Smooth muscle cell (in vitro differentiated cells): ENCODE results near the gene ABCA13. TPM values are rescaled to one million over a fixed set of nuclear protein-coding genes. Genes with fewer than 3 reads are reported as not detected.

ENCODE experiments used
- DNase-seq: peaks from one replicate; lab custom pipeline; 2025; ENCODE audit not compliant: unreplicated experiment; lab: John Stamatoyannopoulos, UW
- H2AFZ ChIP-seq: fragments of 200-600 bp; sonication (generic); 2 replicates; pipeline ENCODE4 v1.6.0; 2016; ENCODE audit warnings: antibody characterized with exemption, low read depth, mild to moderate bottlenecking
- H3F3A ChIP-seq: fragments of 200-600 bp; sonication (generic); 2 replicates; pipeline ENCODE4 v1.6.0; 2017; ENCODE audit warnings: antibody characterized with exemption, low read depth
- H3K27ac ChIP-seq: fragments of 200-600 bp; sonication (generic); 2 replicates; pipeline ENCODE4 v1.5.1; 2016; ENCODE audit warnings: low read depth, mild to moderate bottlenecking
- H3K27me3 ChIP-seq: fragments of 200-600 bp; sonication (generic); 2 replicates; pipeline ENCODE4 v1.6.1; 2016; ENCODE audit warnings: low read depth, mild to moderate bottlenecking
- H3K36me3 ChIP-seq: fragments of 200-600 bp; sonication (generic); 2 replicates; pipeline ENCODE4 v1.5.1; 2016; ENCODE audit warnings: low read depth
- H3K4me1 ChIP-seq: fragments of 200-600 bp; sonication (generic); 2 replicates; pipeline ENCODE4 v1.5.1; 2016; ENCODE audit warnings: low read depth
- H3K4me2 ChIP-seq: fragments of 200-600 bp; sonication (generic); 2 replicates; pipeline ENCODE4 v1.6.0; 2016; ENCODE audit warnings: mild to moderate bottlenecking
- H3K4me3 ChIP-seq: fragments of 200-600 bp; sonication (generic); 2 replicates; pipeline ENCODE4 v1.5.1; 2016; ENCODE audit warnings: mild to moderate bottlenecking
- H3K79me2 ChIP-seq: fragments of 200-600 bp; sonication (generic); 2 replicates; pipeline ENCODE4 v1.6.0; 2016; ENCODE audit warnings: low read depth, mild to moderate bottlenecking
- H3K9ac ChIP-seq: fragments of 200-600 bp; sonication (generic); 2 replicates; pipeline ENCODE4 v1.6.0; 2016; ENCODE audit warnings: low read depth
- H3K9me3 ChIP-seq: fragments of 200-600 bp; sonication (generic); replicated peaks from 2 replicates; pipeline ENCODE4 v1.5.1; 2016; ENCODE audit warnings: low read depth
- H4K20me1 ChIP-seq: fragments of 200-600 bp; sonication (generic); 2 replicates; pipeline ENCODE4 v1.6.0; 2016; ENCODE audit warnings: low read depth
- WGBS: methylation state at CpG from one replicate; pipeline ENCODE4 v1.1.7; 2016; ENCODE audit warnings: low lambda C conversion rate; 5-methylcytosine and 5-hydroxymethylcytosine counted together
- polyA plus RNA-seq: library from polyadenylated mRNA; unstranded; fragments of >200 nt; fragmentation: Nextera tagmentation; extraction: Ambion mirVana; gene quantifications from 2 replicates; pipeline ENCODE4 v1.2.1, GENCODE V29; 2016
- total RNA-seq: library from RNA; depleted of rRNA; stranded (reverse); fragments of >200 nt; gene quantifications from 2 replicates; pipeline ENCODE4 v1.2.3, GENCODE V29; 2014
- TF ChIP-seq, protein P1 (sequence below): fragments of 200-600 bp; sonication (generic); IDR thresholded peaks from 2 replicates; pipeline ENCODE4 v1.5.1; 2017; ENCODE audit warnings: borderline replicate concordance, mild to moderate bottlenecking, antibody characterized with exemption; ENCODE audit not compliant: insufficient read depth, poor library complexity, severe bottlenecking

ABCA13 gene
- total and polyA plus RNA-seq, 2 experiments from 2014 or later, result not detected

DNA sequence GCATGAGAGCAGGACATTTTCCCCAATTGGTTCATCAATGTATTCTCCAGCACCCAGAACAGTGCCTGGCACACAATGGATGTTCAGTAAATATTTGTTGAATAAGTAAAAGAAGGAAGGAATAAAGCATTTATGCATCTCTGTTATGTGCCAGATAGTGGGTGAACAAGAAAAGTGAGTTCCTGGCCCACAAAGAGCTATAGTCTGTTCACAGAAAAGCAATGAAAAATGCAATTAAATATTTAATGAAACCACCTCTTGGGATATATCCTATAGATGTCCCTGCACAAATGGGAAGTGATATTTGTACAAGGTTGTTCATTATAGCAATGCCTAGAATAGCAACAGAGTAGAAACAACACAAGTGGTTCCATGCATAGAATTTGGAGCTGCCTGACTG lies 2.1 kb downstream of the ABCA13 start:
- no peak overlapping the region for H3K4me2 ChIP-seq

DNA sequence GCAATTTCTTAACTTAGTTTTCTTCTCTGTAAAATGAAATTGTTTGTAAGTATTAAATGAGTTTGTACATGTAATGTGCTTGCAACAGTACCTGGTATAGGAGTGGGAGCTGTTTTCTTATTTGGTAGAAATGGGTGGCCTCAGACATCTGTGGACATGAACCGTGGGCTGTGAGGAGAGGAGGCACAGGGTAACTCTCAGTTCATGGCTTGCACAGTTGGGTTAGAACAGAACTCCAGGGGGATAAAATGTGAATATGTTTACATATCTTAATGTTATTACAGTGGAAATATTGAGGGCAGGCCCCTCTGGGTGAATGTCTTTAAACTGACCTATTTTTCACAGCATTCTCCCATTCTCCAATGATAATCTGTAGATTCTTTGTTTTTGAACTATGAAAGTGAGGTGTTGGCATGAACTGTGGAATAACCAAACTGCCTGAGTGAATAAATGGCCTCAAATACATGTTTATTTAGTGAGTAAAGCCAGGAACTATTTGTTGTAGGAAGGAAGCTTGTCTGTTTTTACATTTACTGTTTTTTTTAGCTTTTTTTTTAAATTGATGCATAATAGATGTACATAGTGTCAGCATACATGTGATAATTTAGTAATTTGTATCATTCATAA lies 2.6 kb downstream of the ABCA13 start:
- H2AFZ ChIP-seq, result no peak overlapping the region
- no peak overlapping the region for H3K27ac ChIP-seq
- no peaks in the 10 kb centered on the region for H3K79me2 ChIP-seq
- H3K4me1 ChIP-seq, result no peaks in the 10 kb centered on the region
- H3K9me3 ChIP-seq, result no peaks in the 10 kb centered on the region
- no peak overlapping the region for H3K4me3 ChIP-seq
- H3F3A ChIP-seq, result no peaks in the 10 kb centered on the region
- H3K36me3 ChIP-seq, result no peaks in the 10 kb centered on the region
- H3K9ac ChIP-seq, result no peak overlapping the region
- no peak for DNase-seq
- H3K4me2 ChIP-seq, result no peak overlapping the region
- H4K20me1 ChIP-seq, result no peaks in the 10 kb centered on the region
- TF ChIP-seq, protein P1, sequence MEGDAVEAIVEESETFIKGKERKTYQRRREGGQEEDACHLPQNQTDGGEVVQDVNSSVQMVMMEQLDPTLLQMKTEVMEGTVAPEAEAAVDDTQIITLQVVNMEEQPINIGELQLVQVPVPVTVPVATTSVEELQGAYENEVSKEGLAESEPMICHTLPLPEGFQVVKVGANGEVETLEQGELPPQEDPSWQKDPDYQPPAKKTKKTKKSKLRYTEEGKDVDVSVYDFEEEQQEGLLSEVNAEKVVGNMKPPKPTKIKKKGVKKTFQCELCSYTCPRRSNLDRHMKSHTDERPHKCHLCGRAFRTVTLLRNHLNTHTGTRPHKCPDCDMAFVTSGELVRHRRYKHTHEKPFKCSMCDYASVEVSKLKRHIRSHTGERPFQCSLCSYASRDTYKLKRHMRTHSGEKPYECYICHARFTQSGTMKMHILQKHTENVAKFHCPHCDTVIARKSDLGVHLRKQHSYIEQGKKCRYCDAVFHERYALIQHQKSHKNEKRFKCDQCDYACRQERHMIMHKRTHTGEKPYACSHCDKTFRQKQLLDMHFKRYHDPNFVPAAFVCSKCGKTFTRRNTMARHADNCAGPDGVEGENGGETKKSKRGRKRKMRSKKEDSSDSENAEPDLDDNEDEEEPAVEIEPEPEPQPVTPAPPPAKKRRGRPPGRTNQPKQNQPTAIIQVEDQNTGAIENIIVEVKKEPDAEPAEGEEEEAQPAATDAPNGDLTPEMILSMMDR, result no peak
- 96% methylated on average over 1 of the region's 1 CpG for WGBS
- no peaks in the 10 kb centered on the region for H3K27me3 ChIP-seq

More for the DNA sequence above, 2.1 kb downstream of the ABCA13 start:
- TF ChIP-seq, protein P1, result no peak
- Histone ChIP-seq H3K4me3 (no peak overlapping the region), H3F3A (no peaks in the 10 kb centered on the region), H3K36me3 (no peaks in the 10 kb centered on the region), H4K20me1 (no peaks in the 10 kb centered on the region), H3K27ac (no peak overlapping the region), H3K9ac (no peak overlapping the region), H3K9me3 (no peaks in the 10 kb centered on the region), H3K27me3 (no peaks in the 10 kb centered on the region), H3K79me2 (no peaks in the 10 kb centered on the region), H3K4me1 (no peaks in the 10 kb centered on the region), H2AFZ (no peak overlapping the region)
- no peak for DNase-seq

DNA sequence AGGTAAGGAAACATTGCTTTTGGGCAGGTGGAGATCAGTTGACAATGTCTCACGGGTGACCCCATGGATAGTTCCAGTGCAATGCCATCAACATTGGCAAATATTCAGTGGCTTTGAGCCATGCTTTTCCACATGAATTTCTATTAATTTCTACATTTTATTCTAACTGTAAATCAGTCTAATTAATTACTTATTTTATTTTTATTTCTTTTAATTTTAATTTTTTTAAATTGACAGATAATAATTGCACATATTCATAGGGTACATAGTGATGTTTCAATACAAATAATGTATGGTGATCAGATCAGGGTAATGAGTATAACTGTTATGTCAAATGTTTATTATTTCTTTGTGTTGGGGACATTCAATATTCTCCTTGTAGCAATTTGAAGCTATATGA lies 3.8 kb downstream of the ABCA13 start:
- no peaks in the 10 kb centered on the region for H3K79me2 ChIP-seq
- TF ChIP-seq, protein P1, result no peak
- no peaks in the 10 kb centered on the region for H3K9me3 ChIP-seq
- H3F3A ChIP-seq, result no peaks in the 10 kb centered on the region
- H3K27ac ChIP-seq, result no peak overlapping the region
- DNase-seq, result no peak
- H3K36me3 ChIP-seq, result no peaks in the 10 kb centered on the region
- no peak overlapping the region for H2AFZ ChIP-seq
- WGBS, result 97% methylated on average over 1 of the region's 1 CpG
- H3K27me3 ChIP-seq, result no peaks in the 10 kb centered on the region
- no peak overlapping the region for H3K4me3 ChIP-seq
- H3K4me2 ChIP-seq, result no peak overlapping the region
- H4K20me1 ChIP-seq, result no peaks in the 10 kb centered on the region
- H3K4me1 ChIP-seq, result no peaks in the 10 kb centered on the region
- no peak overlapping the region for H3K9ac ChIP-seq

DNA sequence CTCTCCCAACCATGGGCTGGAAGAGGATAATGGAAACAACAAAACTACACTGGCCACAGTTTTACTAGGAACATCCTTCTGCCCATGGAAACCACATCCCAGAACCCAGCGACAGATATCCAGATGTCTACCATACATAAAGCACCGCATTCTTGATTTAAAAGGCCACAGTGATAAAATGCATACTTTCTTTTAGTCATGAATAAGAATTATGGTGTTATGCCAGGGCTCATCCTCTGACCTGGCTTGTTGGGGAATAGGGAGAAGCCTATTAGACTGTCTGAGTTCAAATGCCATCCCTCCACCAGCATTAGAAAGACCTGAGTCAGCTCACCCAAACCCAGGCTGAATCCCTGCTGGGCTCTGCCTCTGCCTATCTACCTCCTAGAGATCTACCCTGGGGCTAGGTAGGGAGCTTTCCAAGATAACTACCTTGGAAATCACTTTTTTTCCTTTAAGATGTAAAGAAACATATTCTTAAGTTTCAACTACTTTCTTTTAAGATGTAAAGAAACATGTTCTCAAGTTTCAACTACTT lies 5.2 kb downstream of the ABCA13 start:
- no peaks in the 10 kb centered on the region for H3K79me2 ChIP-seq
- TF ChIP-seq, protein P1, result no peak
- no peak overlapping the region for H3K4me2 ChIP-seq
- H3K36me3 ChIP-seq, result no peaks in the 10 kb centered on the region
- H2AFZ ChIP-seq, result no peak overlapping the region
- H3K9me3 ChIP-seq, result no peaks in the 10 kb centered on the region
- no peaks in the 10 kb centered on the region for H4K20me1 ChIP-seq
- no peaks in the 10 kb centered on the region for H3F3A ChIP-seq
- 73% methylated on average over 2 of the region's 2 CpGs for WGBS
- H3K4me3 ChIP-seq, result no peak overlapping the region
- no peak overlapping the region for H3K9ac ChIP-seq
- DNase-seq, result no peak
- H3K27me3 ChIP-seq, result no peaks in the 10 kb centered on the region
- no peak overlapping the region for H3K27ac ChIP-seq
- no peaks in the 10 kb centered on the region for H3K4me1 ChIP-seq
